PC-3 (cell line): Measurements from ENCODE around the gene MGMT. TPM values are rescaled to one million over a fixed set of nuclear protein-coding genes. Genes with fewer than 3 reads are reported as not detected.

Experiments
- ATAC-seq: fragments of 200-7000 bp; cut with Tn5 transposase; 2 replicates; pipeline ENCODE4 v1.9.1; 2020; ENCODE audit warnings: mild to moderate bottlenecking, moderate library complexity
- BruUV-seq: library from RNA; stranded (reverse); fragments of 400-500 nt; replicated peaks from 2 replicates; lab custom pipeline; 2021; lab: Mats Ljungman, UMichigan
- CTCF ChIA-PET: fragments of 300-600 bp; sonication (Branson Sonifier 250); formaldehyde crosslinking; loops from one replicate; lab custom pipeline; 2022; ENCODE audit warnings: antibody characterized with exemption; lab: Charles Lee
- POLR2A ChIA-PET: fragments of 300-600 bp; sonication (Branson Sonifier 250); formaldehyde crosslinking; loops from one replicate; lab custom pipeline; 2022; ENCODE audit warnings: antibody characterized with exemption; ENCODE audit not compliant: unreplicated experiment; lab: Charles Lee
- DNase-seq: peaks from one replicate; pipeline ENCODE4 v3.0.0-alpha.2; 2015
- H2AFZ ChIP-seq: fragments of 300-600 bp; sonication (generic); 2 replicates; pipeline ENCODE4 v1.6.0; 2016; ENCODE audit warnings: antibody characterized with exemption, low read length
- H3F3A ChIP-seq: fragments of 300-600 bp; sonication (generic); one replicate; pipeline ENCODE4 v1.6.0; 2017; ENCODE audit warnings: antibody characterized with exemption, low read length, control low read depth, mild to moderate bottlenecking; ENCODE audit not compliant: unreplicated experiment
- H3K27ac ChIP-seq: fragments of 300-600 bp; sonication (generic); 2 replicates; pipeline ENCODE4 v1.5.1; 2016; ENCODE audit warnings: mild to moderate bottlenecking, low read length
- H3K27me3 ChIP-seq: fragments of 300-600 bp; sonication (generic); 2 replicates; pipeline ENCODE4 v1.6.1; 2016; ENCODE audit warnings: low read length, mixed read lengths
- H3K36me3 ChIP-seq: fragments of 300-600 bp; sonication (generic); 2 replicates; pipeline ENCODE4 v1.6.1; 2016; ENCODE audit warnings: low read depth, mixed run types, low read length, mixed read lengths
- H3K4me1 ChIP-seq: fragments of 300-600 bp; sonication (generic); 2 replicates; pipeline ENCODE4 v1.5.1; 2016; ENCODE audit warnings: low read length; ENCODE audit not compliant: insufficient read depth
- H3K4me2 ChIP-seq: fragments of 300-600 bp; sonication (generic); 2 replicates; pipeline ENCODE4 v1.6.0; 2016; ENCODE audit warnings: low read length
- H3K4me3 ChIP-seq: fragments of 300-600 bp; sonication (generic); 2 replicates; pipeline ENCODE4 v1.5.1; 2016; ENCODE audit warnings: mild to moderate bottlenecking, low read length, mixed read lengths
- H3K79me2 ChIP-seq: fragments of 300-600 bp; sonication (generic); 2 replicates; pipeline ENCODE4 v1.6.1; 2017; ENCODE audit warnings: low read length, mixed read lengths
- H3K9ac ChIP-seq: fragments of 300-600 bp; sonication (generic); 2 replicates; pipeline ENCODE4 v1.6.0; 2016; ENCODE audit warnings: mild to moderate bottlenecking, low read length
- H3K9me2 ChIP-seq: fragments of 300-600 bp; sonication (generic); replicated peaks from 2 replicates; pipeline ENCODE4 v1.6.1; 2016; ENCODE audit warnings: mixed run types, low read length, mixed read lengths
- H3K9me3 ChIP-seq: fragments of 300-600 bp; sonication (generic); 2 replicates; pipeline ENCODE4 v1.6.1; 2016; ENCODE audit warnings: low read length, mixed read lengths
- H4K20me1 ChIP-seq: fragments of 300-600 bp; sonication (generic); 2 replicates; pipeline ENCODE4 v1.6.1; 2016; ENCODE audit warnings: low read length, mixed read lengths
- EZH2 ChIP-seq: fragments of 300-600 bp; sonication (generic); IDR thresholded peaks from one replicate; pipeline ENCODE4 v1.6.1; 2017; ENCODE audit warnings: antibody characterized with exemption, mild to moderate bottlenecking, low read length; ENCODE audit not compliant: unreplicated experiment
- EZH2phosphoT487 ChIP-seq: fragments of 300-600 bp; sonication (generic); IDR thresholded peaks from 2 replicates; pipeline ENCODE4 v1.6.1; 2018; ENCODE audit warnings: mild to moderate bottlenecking, antibody characterized with exemption, low read length, borderline replicate concordance
- intact Hi-C: fragments of 100-400 bp; cut with micrococcal nuclease; formaldehyde crosslinking; loops from 2 replicates; pipeline ENCODE4 v1.9.0; 2023
- total RNA-seq: library from RNA; depleted of rRNA; stranded (reverse); fragments of >200 nt; gene quantifications from 2 replicates; pipeline ENCODE4 v1.2.3, GENCODE V29; 2014
- TF ChIP-seq, protein P1 (sequence below): fragments of 300-600 bp; sonication (generic); conservative IDR thresholded peaks from 2 replicates; pipeline ENCODE4 v1.5.1; 2017; ENCODE audit warnings: antibody characterized with exemption, low read depth, mild to moderate bottlenecking, low read length

Gene MGMT
- total RNA-seq, 1 experiment from 2014 or later, result 19.8 TPM

DNA sequence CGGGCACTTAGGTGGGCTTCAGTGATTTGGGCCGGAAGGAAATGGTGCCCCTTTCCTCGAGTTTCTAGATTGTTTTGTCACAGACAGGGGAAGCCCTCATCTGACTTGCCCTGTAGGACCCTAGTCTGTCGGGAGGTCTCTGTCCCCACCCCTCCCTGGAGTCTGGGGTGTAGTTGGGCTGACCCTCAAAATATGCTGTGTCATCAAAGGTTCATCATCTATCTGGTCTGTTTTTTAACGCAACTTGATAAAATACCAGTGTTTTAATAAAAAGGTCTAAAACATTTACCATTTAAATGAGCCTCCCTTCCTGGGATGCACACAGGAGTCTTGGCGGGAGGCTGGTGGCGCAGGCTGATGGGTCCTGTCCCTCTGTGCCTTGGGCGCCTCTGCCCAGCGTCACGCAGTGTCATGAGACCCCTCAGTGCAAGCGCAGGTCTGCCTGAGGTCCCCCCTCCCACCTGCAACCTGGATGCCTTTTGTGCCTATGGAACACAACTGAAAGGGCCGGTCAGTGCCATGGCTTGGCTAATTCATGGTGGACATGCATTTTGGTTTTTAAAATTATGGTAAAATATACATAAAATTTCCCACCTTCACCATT lies 146.4 kb downstream of the MGMT start:
- intact Hi-C loops, result no loop called here
- H3F3A ChIP-seq, result no peaks in the 10 kb centered on the region
- no peak overlapping the region for H3K27ac ChIP-seq
- H3K36me3 ChIP-seq, result no peaks in the 10 kb centered on the region
- TF ChIP-seq EZH2phosphoT487 (no peak), EZH2 (no peak)
- TF ChIP-seq, protein P1, sequence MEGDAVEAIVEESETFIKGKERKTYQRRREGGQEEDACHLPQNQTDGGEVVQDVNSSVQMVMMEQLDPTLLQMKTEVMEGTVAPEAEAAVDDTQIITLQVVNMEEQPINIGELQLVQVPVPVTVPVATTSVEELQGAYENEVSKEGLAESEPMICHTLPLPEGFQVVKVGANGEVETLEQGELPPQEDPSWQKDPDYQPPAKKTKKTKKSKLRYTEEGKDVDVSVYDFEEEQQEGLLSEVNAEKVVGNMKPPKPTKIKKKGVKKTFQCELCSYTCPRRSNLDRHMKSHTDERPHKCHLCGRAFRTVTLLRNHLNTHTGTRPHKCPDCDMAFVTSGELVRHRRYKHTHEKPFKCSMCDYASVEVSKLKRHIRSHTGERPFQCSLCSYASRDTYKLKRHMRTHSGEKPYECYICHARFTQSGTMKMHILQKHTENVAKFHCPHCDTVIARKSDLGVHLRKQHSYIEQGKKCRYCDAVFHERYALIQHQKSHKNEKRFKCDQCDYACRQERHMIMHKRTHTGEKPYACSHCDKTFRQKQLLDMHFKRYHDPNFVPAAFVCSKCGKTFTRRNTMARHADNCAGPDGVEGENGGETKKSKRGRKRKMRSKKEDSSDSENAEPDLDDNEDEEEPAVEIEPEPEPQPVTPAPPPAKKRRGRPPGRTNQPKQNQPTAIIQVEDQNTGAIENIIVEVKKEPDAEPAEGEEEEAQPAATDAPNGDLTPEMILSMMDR, result no peak
- H3K9ac ChIP-seq, result no peak overlapping the region
- no peak overlapping the region for H3K4me3 ChIP-seq
- H2AFZ ChIP-seq, result no peak overlapping the region
- ChIA-PET POLR2A (no interaction called here), CTCF (no interaction called here)
- no peaks in the 10 kb centered on the region for H3K4me1 ChIP-seq
- no peaks in the 10 kb centered on the region for H4K20me1 ChIP-seq
- H3K27me3 ChIP-seq, result no peaks in the 10 kb centered on the region
- ATAC-seq (no peak), DNase-seq (no peak)
- H3K4me2 ChIP-seq, result no peak overlapping the region
- H3K9me2 ChIP-seq, result no peaks in the 10 kb centered on the region
- no TSS peak for BruUV-seq
- H3K79me2 ChIP-seq, result no peaks in the 10 kb centered on the region
- no peaks in the 10 kb centered on the region for H3K9me3 ChIP-seq

DNA sequence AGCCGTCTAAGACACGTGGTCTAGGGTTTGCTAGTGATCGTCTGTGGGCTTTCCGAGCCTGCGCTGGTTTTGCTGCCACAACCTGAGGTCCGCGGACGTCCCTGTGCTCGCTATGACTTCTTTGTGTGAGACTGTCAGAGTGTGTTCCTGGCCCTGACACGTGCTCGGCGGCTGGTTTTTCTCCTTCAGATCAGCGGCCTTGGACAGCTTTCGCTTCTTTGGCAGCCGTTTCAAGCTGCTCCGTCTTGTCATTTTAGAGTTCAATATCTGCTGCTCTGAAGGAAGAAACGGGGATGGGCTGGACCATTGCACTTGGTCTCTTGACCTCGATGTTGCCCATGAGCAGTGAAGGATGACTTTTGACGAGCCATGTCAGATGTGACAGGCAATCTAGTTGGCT lies 147.3 kb downstream of the MGMT start:
- Histone ChIP-seq H3K36me3 (no peaks in the 10 kb centered on the region), H3K27me3 (no peaks in the 10 kb centered on the region), H3K9me2 (no peaks in the 10 kb centered on the region), H3K4me2 (no peak overlapping the region), H2AFZ (no peak overlapping the region), H3K9me3 (no peaks in the 10 kb centered on the region), H3K9ac (no peak overlapping the region), H4K20me1 (no peaks in the 10 kb centered on the region), H3F3A (no peaks in the 10 kb centered on the region), H3K4me3 (no peak overlapping the region), H3K4me1 (no peaks in the 10 kb centered on the region), H3K79me2 (no peaks in the 10 kb centered on the region), H3K27ac (no peak overlapping the region)
- ChIA-PET CTCF (no interaction called here), POLR2A (no interaction called here)
- TF ChIP-seq EZH2phosphoT487 (no peak), EZH2 (no peak)
- TF ChIP-seq, protein P1, result no peak
- no peak for DNase-seq
- ATAC-seq, result no peak
- intact Hi-C loops, result no loop called here
- no TSS peak for BruUV-seq

DNA sequence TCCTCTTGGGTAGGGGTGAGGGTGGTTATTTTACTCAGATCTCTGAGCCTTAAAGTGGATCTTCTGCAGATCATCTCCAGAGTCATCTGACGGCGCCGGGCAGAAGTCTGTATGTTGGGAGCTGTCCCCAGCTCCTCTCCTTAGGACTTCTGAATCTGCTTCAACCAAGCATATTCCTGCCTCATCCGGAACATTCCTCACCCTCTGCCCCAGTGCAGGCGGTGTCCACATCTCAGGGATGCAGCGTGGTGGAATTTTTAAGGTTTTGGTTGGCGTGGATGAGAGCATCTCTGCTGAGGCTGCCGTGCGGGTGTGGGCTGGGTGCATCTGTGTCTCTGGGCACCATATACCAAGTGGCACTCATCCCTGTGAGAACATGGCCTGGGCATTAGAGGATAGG lies 148.3 kb downstream of the MGMT start:
- Histone ChIP-seq H3K4me3 (no peak overlapping the region), H2AFZ (no peak overlapping the region), H3F3A (no peaks in the 10 kb centered on the region), H3K36me3 (no peaks in the 10 kb centered on the region), H3K27ac (no peak overlapping the region), H3K79me2 (no peaks in the 10 kb centered on the region), H3K9ac (no peak overlapping the region), H4K20me1 (no peaks in the 10 kb centered on the region), H3K9me2 (no peaks in the 10 kb centered on the region), H3K9me3 (no peaks in the 10 kb centered on the region), H3K4me2 (no peak overlapping the region), H3K27me3 (no peaks in the 10 kb centered on the region), H3K4me1 (no peaks in the 10 kb centered on the region)
- TF ChIP-seq EZH2phosphoT487 (no peak), EZH2 (no peak)
- TF ChIP-seq, protein P1, result no peak
- ChIA-PET CTCF (no interaction called here), POLR2A (no interaction called here)
- BruUV-seq, result no TSS peak
- DNase-seq (no peak), ATAC-seq (no peak)
- intact Hi-C loops, result no loop called here
